Forelimb muscle (tissue), 1 donor: Measurements from ENCODE around the gene AKAIN1. TPM values are rescaled to one million over a fixed set of nuclear protein-coding genes. Genes with fewer than 3 reads are reported as not detected.

Experiments
- DNase-seq: peaks from one replicate; pipeline ENCODE4 v3.0.0-alpha.2; 2013; ENCODE audit warnings: low read depth
- polyA plus RNA-seq: library from polyadenylated mRNA; unstranded; fragments of 120-200 nt; gene quantifications from one replicate; pipeline ENCODE4 v1.2.1, GENCODE V29; 2013; ENCODE audit not compliant: insufficient read length

AKAIN1 gene
- polyA plus RNA-seq, 1 donor = not detected

DNA sequence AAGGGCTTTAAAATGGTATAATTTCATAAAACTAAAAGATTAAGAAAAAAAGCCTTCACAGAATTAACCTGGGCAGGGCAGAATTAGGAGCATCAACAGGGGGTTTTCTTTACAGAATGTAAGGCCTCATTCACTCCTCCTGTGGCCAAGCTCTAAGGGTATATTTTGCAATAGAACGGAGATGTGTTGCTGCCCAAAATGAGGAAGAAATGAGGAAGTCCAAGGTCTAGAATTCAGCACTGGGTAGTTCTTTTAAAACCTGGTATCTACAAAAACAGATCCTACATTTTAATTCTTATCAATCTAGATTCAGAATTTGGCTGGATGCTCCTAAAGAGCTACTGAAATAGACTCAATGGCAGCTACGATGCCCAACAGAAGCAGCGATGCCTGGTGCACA, 101.8 kb downstream of the AKAIN1 start:
- no peak for DNase-seq

DNA sequence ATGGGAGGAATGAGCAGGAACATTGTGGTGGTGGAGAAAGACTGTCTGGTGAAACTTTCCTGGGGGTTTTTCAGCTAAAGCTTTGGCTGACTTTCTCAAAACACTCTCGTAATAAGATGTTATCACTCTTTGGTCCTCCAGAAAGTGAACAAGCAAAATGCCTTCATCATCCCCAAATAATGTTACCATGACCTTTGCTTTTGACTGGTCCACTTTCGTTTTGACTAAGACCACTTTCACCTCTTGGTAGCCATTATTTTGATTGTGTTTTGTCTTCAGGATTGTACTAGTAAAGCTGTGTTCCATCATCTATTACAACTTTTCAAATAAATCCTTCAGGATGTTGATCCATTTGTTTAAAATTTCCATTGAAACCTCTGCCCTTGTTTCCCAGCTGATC, 103.2 kb downstream of the AKAIN1 start:
- no peak for DNase-seq

Other genes with a start within 250 kb of the AKAIN1 start
- 9.2 TPM for gene ZBTB14, start 98.5 kb upstream of the AKAIN1 start, polyA plus RNA-seq